PC-3 (cell line): ENCODE data around the gene TAB3.

Experiments used
- EZH2 ChIP-seq: fragments of 300-600 bp; sonication (generic); IDR thresholded peaks from one replicate; pipeline ENCODE4 v1.6.1; 2017; ENCODE audit warnings: antibody characterized with exemption, mild to moderate bottlenecking, low read length; ENCODE audit not compliant: unreplicated experiment
- EZH2phosphoT487 ChIP-seq: fragments of 300-600 bp; sonication (generic); IDR thresholded peaks from 2 replicates; pipeline ENCODE4 v1.6.1; 2018; ENCODE audit warnings: mild to moderate bottlenecking, antibody characterized with exemption, low read length, borderline replicate concordance
- TF ChIP-seq, protein P1 (sequence below): fragments of 300-600 bp; sonication (generic); conservative IDR thresholded peaks from 2 replicates; pipeline ENCODE4 v1.5.1; 2017; ENCODE audit warnings: antibody characterized with exemption, low read depth, mild to moderate bottlenecking, low read length

DNA sequence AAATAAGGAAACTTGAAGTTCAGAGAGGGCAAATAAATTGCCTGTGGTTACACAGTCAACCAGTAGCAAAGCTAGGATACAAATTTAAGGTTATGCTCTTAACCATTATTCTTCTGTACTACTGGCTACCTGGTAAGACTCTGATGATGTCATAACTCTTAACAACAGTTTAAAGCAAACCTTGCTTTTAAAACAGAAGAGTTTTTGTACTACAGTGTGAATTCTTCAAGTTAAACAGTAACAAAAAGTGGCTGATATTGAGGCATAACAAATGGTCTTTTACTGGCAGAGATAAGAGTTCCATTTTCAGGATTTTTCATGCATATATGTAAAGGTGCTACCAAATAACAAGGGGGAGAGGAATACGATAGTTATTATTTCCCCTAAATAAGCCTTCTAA is 23.4 kb downstream of the TAB3 start:
- TF ChIP-seq EZH2phosphoT487: no peak
- TF ChIP-seq, protein P1, sequence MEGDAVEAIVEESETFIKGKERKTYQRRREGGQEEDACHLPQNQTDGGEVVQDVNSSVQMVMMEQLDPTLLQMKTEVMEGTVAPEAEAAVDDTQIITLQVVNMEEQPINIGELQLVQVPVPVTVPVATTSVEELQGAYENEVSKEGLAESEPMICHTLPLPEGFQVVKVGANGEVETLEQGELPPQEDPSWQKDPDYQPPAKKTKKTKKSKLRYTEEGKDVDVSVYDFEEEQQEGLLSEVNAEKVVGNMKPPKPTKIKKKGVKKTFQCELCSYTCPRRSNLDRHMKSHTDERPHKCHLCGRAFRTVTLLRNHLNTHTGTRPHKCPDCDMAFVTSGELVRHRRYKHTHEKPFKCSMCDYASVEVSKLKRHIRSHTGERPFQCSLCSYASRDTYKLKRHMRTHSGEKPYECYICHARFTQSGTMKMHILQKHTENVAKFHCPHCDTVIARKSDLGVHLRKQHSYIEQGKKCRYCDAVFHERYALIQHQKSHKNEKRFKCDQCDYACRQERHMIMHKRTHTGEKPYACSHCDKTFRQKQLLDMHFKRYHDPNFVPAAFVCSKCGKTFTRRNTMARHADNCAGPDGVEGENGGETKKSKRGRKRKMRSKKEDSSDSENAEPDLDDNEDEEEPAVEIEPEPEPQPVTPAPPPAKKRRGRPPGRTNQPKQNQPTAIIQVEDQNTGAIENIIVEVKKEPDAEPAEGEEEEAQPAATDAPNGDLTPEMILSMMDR: no peak
- no peak for TF ChIP-seq EZH2
